Kidney tubule cell (primary cell): Measurements from ENCODE around the gene FAM236B.
"Not testable (repeated sequence)": the region's sequence is repeated elsewhere in the genome, so short reads cannot be mapped to it uniquely, and the experiment has no call there.

Source experiments
- DNase-seq: peaks from one replicate; pipeline ENCODE4 v3.0.0-alpha.2; 2018; ENCODE audit warnings: low spot score

FAM236B gene

GRCh38 chrX:72782560-72782959 is at the start of gene FAM236B:
TSS of gene FAM236B (minus strand) at chrX:72782660. CDS start at chrX:72782560, 100 bp downstream.
- DNase-seq, result not testable (repeated sequence)

- not testable (repeated sequence) for DNase-seq
Observed at GRCh38 chrX:72830701-72831100, 48.2 kb upstream of the FAM236B start.

GRCh38 chrX:72808110-72808509 is 25.6 kb upstream of the FAM236B start, which contains the start of gene FAM236D:
TSS of gene FAM236D (minus strand) at chrX:72808210. CDS start at chrX:72808110, 100 bp downstream.
- DNase-seq, result not testable (repeated sequence)

- not testable (repeated sequence) for DNase-seq
Observed at GRCh38 chrX:72790390-72790789, 7.9 kb upstream of the FAM236B start.

- not testable (repeated sequence) for DNase-seq
Observed at GRCh38 chrX:72788142-72788541, 5.7 kb upstream of the FAM236B start.

- not testable (repeated sequence) for DNase-seq
Observed at GRCh38 chrX:72783964-72784363, 1.5 kb upstream of the FAM236B start.

GRCh38 chrX:72783365-72783936 is 991 bp upstream of the FAM236B start:
- DNase-seq, result not testable (repeated sequence)

GRCh38 chrX:72778146-72778545 is 4.3 kb downstream of the FAM236B start:
- not testable (repeated sequence) for DNase-seq

GRCh38 chrX:72777467-72777790 is 5.0 kb downstream of the FAM236B start:
- DNase-seq, result not testable (repeated sequence)

- DNase-seq, result not testable (repeated sequence)
Observed at GRCh38 chrX:72776653-72777466, 5.6 kb downstream of the FAM236B start, which contains the start of gene DMRTC1B. TSS of gene DMRTC1B (plus strand) at chrX:72776890. CDS start at chrX:72845136, 68,246 bp downstream.

GRCh38 chrX:72760454-72760853 is 22.0 kb downstream of the FAM236B start:
- DNase-seq, result not testable (repeated sequence)

GRCh38 chrX:72748545-72748944 is 33.9 kb downstream of the FAM236B start:
- not testable (repeated sequence) for DNase-seq

GRCh38 chrX:72745546-72745945 is 36.9 kb downstream of the FAM236B start:
- not testable (repeated sequence) for DNase-seq

- DNase-seq, result no peak
Observed at GRCh38 chrX:72735561-72735960, 46.9 kb downstream of the FAM236B start.

- DNase-seq, result not testable (repeated sequence)
Observed at GRCh38 chrX:72733636-72734035, 48.8 kb downstream of the FAM236B start.
